ENCODE measurements around the gene NCOA7. TPM values are rescaled to one million over a fixed set of nuclear protein-coding genes. Genes with fewer than 3 reads are reported as not detected.

NCOA7 gene
- total RNA-seq, 6 experiments from 2014 or later: 27.1 to 29.3 (median 28.6) TPM

DNA sequence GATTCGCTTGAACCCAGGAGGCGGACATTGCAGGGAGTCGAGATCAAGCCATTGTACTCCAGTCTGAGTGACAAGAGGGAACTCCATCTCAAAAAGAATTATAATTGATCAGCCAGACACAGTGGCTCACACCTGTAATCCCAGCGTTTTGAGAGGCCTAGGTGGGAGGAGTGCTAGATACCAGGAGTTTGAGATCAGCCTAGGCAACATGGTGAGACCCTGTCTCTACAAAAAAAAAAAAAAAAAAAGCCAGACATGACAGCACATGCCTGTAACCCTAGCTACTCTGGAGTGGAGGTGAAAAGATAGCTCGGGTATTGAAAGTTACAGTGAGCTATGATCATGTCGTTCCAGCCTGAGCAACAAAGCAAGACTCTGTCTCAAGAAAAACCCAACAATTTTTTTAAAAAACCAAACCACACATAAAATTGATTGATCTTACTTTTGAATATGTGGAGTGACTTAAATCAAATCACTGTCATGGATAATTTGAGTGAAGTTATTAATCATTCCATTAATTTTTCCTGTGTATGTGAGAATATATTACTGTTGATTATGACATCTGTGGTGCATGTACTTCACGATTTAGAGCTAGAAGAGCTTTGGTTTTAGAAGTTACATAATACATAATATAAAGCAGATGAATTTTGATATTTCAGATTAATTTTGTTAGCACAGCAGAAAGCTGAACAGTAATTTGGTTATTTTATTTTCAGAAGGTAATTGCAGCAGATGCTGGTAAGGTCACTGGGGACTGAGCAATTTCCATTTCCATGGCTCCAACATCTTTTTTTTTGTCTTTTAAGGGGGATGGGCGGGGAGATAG lies 34.4 kb downstream of the NCOA7 start:
- no peak for DNase-seq
- Mint-ChIP-seq H3K27ac (no peak overlapping the region), H3K4me3 (no peak overlapping the region), H3K27me3 (ENCODE audit: insufficient read depth) (no peaks in the 10 kb centered on the region; the same call in 1 of the 2 replicates), H3K36me3 (ENCODE audit: low read depth) (peaks cover 15% of the 10 kb centered on the region), H3K4me1 (ENCODE audit: low read depth) (peaks cover 11% of the 10 kb centered on the region), H3K9me3 (no peaks in the 10 kb centered on the region)
- TF ChIP-seq, protein P1, sequence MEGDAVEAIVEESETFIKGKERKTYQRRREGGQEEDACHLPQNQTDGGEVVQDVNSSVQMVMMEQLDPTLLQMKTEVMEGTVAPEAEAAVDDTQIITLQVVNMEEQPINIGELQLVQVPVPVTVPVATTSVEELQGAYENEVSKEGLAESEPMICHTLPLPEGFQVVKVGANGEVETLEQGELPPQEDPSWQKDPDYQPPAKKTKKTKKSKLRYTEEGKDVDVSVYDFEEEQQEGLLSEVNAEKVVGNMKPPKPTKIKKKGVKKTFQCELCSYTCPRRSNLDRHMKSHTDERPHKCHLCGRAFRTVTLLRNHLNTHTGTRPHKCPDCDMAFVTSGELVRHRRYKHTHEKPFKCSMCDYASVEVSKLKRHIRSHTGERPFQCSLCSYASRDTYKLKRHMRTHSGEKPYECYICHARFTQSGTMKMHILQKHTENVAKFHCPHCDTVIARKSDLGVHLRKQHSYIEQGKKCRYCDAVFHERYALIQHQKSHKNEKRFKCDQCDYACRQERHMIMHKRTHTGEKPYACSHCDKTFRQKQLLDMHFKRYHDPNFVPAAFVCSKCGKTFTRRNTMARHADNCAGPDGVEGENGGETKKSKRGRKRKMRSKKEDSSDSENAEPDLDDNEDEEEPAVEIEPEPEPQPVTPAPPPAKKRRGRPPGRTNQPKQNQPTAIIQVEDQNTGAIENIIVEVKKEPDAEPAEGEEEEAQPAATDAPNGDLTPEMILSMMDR (IDR thresholded peaks at IDR 0.05): no peak

- Mint-ChIP-seq H3K27me3 (ENCODE audit: insufficient read depth) (no peaks in the 10 kb centered on the region), H3K27ac (no peak overlapping the region), H3K4me1 (ENCODE audit: low read depth) (peaks cover 6% of the 10 kb centered on the region), H3K36me3 (ENCODE audit: low read depth) (peaks cover 8% of the 10 kb centered on the region), H3K4me3 (no peak overlapping the region), H3K9me3 (no peaks in the 10 kb centered on the region)
- DNase-seq: no peak
- TF ChIP-seq, protein P1 (IDR thresholded peaks at IDR 0.05): no peak
Observed at GRCh38 chr6:125826695-125827463, 36.1 kb downstream of the NCOA7 start.

DNA sequence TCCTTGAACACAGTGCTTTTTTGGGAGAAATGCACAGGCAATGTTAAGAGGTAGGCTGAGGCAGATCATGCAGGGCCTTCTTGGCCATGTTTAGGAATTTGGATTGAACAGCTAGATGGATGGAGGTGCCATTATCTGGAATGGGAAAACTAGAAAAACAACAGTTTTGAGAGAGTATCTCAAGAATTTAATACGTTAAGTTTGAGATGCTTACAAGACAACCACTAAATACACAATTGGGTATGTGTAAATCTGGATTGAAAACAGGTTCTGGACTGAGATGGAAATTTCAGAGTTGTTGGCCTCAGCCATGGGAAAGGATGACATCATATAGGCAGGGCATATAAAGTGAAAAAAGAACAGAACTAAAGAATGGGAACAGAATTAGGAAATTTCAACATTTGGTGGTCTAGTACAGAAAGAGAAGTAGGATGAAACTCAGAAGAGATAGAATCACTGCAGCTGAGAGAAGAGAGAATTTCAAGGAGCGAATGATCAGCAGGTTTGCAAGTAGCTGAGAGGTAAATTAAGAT lies 37.1 kb downstream of the NCOA7 start:
- H3K9me3 Mint-ChIP-seq: no peaks in the 10 kb centered on the region
- no peak overlapping the region for H3K27ac Mint-ChIP-seq
- no peak overlapping the region for H3K4me3 Mint-ChIP-seq
- H3K4me1 Mint-ChIP-seq (ENCODE audit: low read depth): no peaks in the 10 kb centered on the region
- TF ChIP-seq, protein P1 (IDR thresholded peaks at IDR 0.05): no peak
- H3K27me3 Mint-ChIP-seq (ENCODE audit: insufficient read depth): no peaks in the 10 kb centered on the region
- H3K36me3 Mint-ChIP-seq (ENCODE audit: low read depth): peaks cover 8% of the 10 kb centered on the region
- DNase-seq: no peak

GRCh38 chr6:125828476-125829039 lies 37.8 kb downstream of the NCOA7 start:
- H3K4me1 Mint-ChIP-seq (ENCODE audit: low read depth): no peaks in the 10 kb centered on the region
- H3K36me3 Mint-ChIP-seq (ENCODE audit: low read depth): peaks cover 8% of the 10 kb centered on the region
- H3K27me3 Mint-ChIP-seq (ENCODE audit: insufficient read depth): no peaks in the 10 kb centered on the region
- H3K9me3 Mint-ChIP-seq: no peaks in the 10 kb centered on the region
- no peak overlapping the region for H3K4me3 Mint-ChIP-seq
- TF ChIP-seq, protein P1 (IDR thresholded peaks at IDR 0.05): no peak
- DNase-seq: no peak
- H3K27ac Mint-ChIP-seq: no peak overlapping the region

DNA sequence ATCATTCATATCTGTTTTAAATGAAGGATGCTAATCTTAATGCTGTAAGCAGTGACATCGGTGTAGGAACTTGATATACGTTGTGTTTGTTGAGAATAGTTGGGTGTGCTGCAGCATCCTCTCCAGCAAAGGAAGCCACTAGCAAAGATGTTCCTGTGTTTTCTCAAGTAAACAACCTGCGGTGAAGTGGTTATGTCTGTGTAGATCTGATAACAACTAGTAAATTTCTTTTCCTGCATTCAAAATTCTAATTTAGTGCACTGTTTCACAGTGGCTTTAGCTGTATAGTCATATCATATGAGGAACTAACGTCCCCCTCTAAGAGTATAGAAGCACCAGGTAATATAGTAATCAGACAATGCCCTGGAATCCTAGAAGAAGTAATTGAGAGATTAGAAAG lies 38.7 kb downstream of the NCOA7 start:
- TF ChIP-seq, protein P1 (IDR thresholded peaks at IDR 0.05): no peak
- no peaks in the 10 kb centered on the region for H3K9me3 Mint-ChIP-seq
- no peak overlapping the region for H3K4me3 Mint-ChIP-seq
- no peak overlapping the region for H3K27ac Mint-ChIP-seq
- DNase-seq: no peak
- no peaks in the 10 kb centered on the region for H3K27me3 Mint-ChIP-seq (ENCODE audit: insufficient read depth)
- peaks cover 8% of the 10 kb centered on the region for H3K36me3 Mint-ChIP-seq (ENCODE audit: low read depth)
- H3K4me1 Mint-ChIP-seq (ENCODE audit: low read depth): peaks cover 2% of the 10 kb centered on the region

Data from HFFc6 (cell line).